SK-N-SH treated with all-trans-retinoic acid at 6 μM for 48 hours (cell line): ENCODE data around the gene HNF4A.

Experiments used
- ATAC-seq: fragments of 200-7000 bp; cut with Tn5 transposase; 3 replicates; pipeline ENCODE4 v1.9.1; 2020; ENCODE audit warnings: mild to moderate bottlenecking, moderate library complexity
- ARNTL ChIP-seq: fragments of 450-650 bp; formaldehyde crosslinking; IDR thresholded peaks from 2 replicates; pipeline ENCODE4 v1.5.0; 2020; ENCODE audit warnings: low read depth, mild to moderate bottlenecking, moderate library complexity, borderline replicate concordance
- BACH2 ChIP-seq: fragments of 250-450 bp; sonication (Bioruptor Pico); IDR thresholded peaks from 2 replicates; pipeline ENCODE4 v1.9.0; 2021; ENCODE audit warnings: mild to moderate bottlenecking, borderline replicate concordance
- CSDC2 ChIP-seq: fragments of 250-450 bp; sonication (Bioruptor Pico); IDR thresholded peaks from 2 replicates; pipeline ENCODE4 v1.5.0; 2020; ENCODE audit warnings: mild to moderate bottlenecking, moderate library complexity
- GLIS3 ChIP-seq: fragments of 250-450 bp; sonication (Bioruptor Pico); IDR thresholded peaks from 2 replicates; pipeline ENCODE4 v1.5.0; 2020; ENCODE audit warnings: mild to moderate bottlenecking, moderate library complexity
- ISL1 ChIP-seq: fragments of 250-450 bp; sonication (Bioruptor Pico); IDR thresholded peaks from 2 replicates; pipeline ENCODE4 v2.1.2; 2022; ENCODE audit warnings: mild to moderate bottlenecking, moderate library complexity
- OSR1 ChIP-seq: fragments of 250-450 bp; sonication (Bioruptor Pico); IDR thresholded peaks from 2 replicates; pipeline ENCODE4 v1.8.0; 2022; ENCODE audit warnings: moderate library complexity, mild to moderate bottlenecking, inconsistent platforms
- PPARA ChIP-seq: fragments of 250-450 bp; sonication (Bioruptor Pico); IDR thresholded peaks from 2 replicates; pipeline ENCODE4 v1.5.0; 2020; ENCODE audit warnings: mild to moderate bottlenecking, borderline replicate concordance
- RARB ChIP-seq: fragments of 250-450 bp; sonication (Bioruptor Pico); IDR thresholded peaks from 2 replicates; pipeline ENCODE4 v1.8.0; 2021; ENCODE audit warnings: mild to moderate bottlenecking, moderate library complexity
- TCF4 ChIP-seq: fragments of 250-450 bp; sonication (Bioruptor Pico); IDR thresholded peaks from 2 replicates; pipeline ENCODE4 v1.8.0; 2021; ENCODE audit warnings: mild to moderate bottlenecking, moderate library complexity, borderline replicate concordance
- TOX ChIP-seq: fragments of 250-450 bp; sonication (Bioruptor Pico); IDR thresholded peaks from 2 replicates; pipeline ENCODE4 v1.8.0; 2021; ENCODE audit warnings: mild to moderate bottlenecking, moderate library complexity, borderline replicate concordance
- ZC3H10 ChIP-seq: fragments of 250-450 bp; sonication (Bioruptor Pico); IDR thresholded peaks from 2 replicates; pipeline ENCODE4 v1.5.1; 2021; ENCODE audit warnings: mild to moderate bottlenecking, moderate library complexity
- ZFP3 ChIP-seq: fragments of 250-450 bp; sonication (Bioruptor Pico); IDR thresholded peaks from 2 replicates; pipeline ENCODE4 v1.5.0; 2020; ENCODE audit warnings: mild to moderate bottlenecking, moderate library complexity
- ZFP30 ChIP-seq: fragments of 450-650 bp; formaldehyde crosslinking; IDR thresholded peaks from 2 replicates; pipeline ENCODE4 v1.5.0; 2022; ENCODE audit warnings: mild to moderate bottlenecking, moderate library complexity
- ZNF565 ChIP-seq: fragments of 450-650 bp; formaldehyde crosslinking; conservative IDR thresholded peaks from 2 replicates; pipeline ENCODE4 v1.5.0; 2020; ENCODE audit warnings: low read depth, mild to moderate bottlenecking, moderate library complexity
- ZNF70 ChIP-seq: fragments of 450-650 bp; formaldehyde crosslinking; IDR thresholded peaks from 2 replicates; pipeline ENCODE4 v1.5.0; 2020; ENCODE audit warnings: mild to moderate bottlenecking, moderate library complexity
- ZNF8 ChIP-seq: fragments of 450-650 bp; formaldehyde crosslinking; IDR thresholded peaks from 2 replicates; pipeline ENCODE4 v1.5.0; 2020; ENCODE audit warnings: mild to moderate bottlenecking, moderate library complexity
- TF ChIP-seq, protein P1 (sequence below): fragments of 250-450 bp; sonication (Bioruptor Pico); IDR thresholded peaks from 2 replicates; pipeline ENCODE4 v1.5.1; 2020; ENCODE audit warnings: low read depth, mild to moderate bottlenecking, moderate library complexity
- TF ChIP-seq, protein P2 (sequence below): fragments of 250-450 bp; sonication (Bioruptor Pico); IDR thresholded peaks from 2 replicates; pipeline ENCODE4 v1.8.0; 2021; ENCODE audit warnings: low read depth, mild to moderate bottlenecking, moderate library complexity, borderline replicate concordance
- TF ChIP-seq, protein P3 (sequence below): fragments of 250-450 bp; sonication (Bioruptor Pico); IDR thresholded peaks from 2 replicates; pipeline ENCODE4 v1.5.0; 2020; ENCODE audit warnings: mild to moderate bottlenecking, moderate library complexity
- TF ChIP-seq, protein P4 (sequence below): fragments of 250-450 bp; sonication (Bioruptor Pico); IDR thresholded peaks from 2 replicates; pipeline ENCODE4 v1.5.1; 2021; ENCODE audit warnings: mild to moderate bottlenecking, moderate library complexity
- TF ChIP-seq, protein P5 (sequence below): fragments of 250-450 bp; sonication (Bioruptor Pico); IDR thresholded peaks from 2 replicates; pipeline ENCODE4 v1.8.0; 2020; ENCODE audit warnings: mild to moderate bottlenecking, moderate library complexity, borderline replicate concordance

Gene HNF4A

DNA sequence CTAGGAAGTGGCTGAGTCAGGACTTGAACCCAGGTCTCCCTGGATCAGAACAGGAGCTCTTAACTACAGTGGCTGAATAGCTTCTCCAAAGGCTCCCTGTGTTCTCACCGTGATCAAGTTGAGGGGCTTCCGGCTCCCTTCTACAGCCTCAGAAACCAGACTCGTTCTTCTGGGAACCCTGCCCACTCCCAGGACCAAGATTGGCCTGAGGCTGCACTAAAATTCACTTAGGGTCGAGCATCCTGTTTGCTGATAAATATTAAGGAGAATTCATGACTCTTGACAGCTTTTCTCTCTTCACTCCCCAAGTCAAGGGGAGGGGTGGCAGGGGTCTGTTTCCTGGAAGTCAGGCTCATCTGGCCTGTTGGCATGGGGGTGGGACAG lies 75.6 kb downstream of the HNF4A start (continued):
- TF ChIP-seq, protein P1, sequence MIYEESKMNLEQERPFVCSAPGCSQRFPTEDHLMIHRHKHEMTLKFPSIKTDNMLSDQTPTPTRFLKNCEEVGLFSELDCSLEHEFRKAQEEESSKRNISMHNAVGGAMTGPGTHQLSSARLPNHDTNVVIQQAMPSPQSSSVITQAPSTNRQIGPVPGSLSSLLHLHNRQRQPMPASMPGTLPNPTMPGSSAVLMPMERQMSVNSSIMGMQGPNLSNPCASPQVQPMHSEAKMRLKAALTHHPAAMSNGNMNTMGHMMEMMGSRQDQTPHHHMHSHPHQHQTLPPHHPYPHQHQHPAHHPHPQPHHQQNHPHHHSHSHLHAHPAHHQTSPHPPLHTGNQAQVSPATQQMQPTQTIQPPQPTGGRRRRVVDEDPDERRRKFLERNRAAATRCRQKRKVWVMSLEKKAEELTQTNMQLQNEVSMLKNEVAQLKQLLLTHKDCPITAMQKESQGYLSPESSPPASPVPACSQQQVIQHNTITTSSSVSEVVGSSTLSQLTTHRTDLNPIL, result no peak

DNA sequence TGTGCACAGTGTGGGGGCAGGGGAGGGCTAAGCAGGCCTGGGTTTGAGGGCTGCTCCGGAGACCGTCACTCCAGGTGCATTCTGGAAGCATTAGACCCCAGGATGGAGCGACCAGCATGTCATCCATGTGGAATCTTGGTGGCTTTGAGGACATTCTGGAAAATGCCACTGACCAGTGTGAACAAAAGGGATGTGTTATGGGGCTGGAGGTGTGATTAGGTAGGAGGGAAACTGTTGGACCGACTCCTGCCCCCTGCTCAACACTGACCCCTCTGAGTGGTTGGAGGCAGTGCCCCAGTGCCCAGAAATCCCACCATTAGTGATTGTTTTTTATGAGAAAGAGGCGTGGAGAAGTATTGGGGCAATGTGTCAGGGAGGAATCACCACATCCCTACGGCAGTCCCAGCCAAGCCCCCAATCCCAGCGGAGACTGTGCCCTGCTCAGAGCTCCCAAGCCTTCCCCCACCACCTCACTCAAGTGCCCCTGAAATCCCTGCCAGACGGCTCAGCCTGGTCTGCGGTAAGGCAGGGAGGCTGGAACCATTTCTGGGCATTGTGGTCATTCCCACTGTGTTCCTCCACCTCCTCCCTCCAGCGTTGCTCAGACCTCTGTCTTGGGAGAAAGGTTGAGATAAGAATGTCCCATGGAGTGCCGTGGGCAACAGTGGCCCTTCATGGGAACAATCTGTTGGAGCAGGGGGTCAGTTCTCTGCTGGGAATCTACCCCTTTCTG lies 76.2 kb downstream of the HNF4A start:
- no peak for ATAC-seq
- no peak for TF ChIP-seq BACH2 (CRISPR knock-in tag)
- TF ChIP-seq, protein P2, sequence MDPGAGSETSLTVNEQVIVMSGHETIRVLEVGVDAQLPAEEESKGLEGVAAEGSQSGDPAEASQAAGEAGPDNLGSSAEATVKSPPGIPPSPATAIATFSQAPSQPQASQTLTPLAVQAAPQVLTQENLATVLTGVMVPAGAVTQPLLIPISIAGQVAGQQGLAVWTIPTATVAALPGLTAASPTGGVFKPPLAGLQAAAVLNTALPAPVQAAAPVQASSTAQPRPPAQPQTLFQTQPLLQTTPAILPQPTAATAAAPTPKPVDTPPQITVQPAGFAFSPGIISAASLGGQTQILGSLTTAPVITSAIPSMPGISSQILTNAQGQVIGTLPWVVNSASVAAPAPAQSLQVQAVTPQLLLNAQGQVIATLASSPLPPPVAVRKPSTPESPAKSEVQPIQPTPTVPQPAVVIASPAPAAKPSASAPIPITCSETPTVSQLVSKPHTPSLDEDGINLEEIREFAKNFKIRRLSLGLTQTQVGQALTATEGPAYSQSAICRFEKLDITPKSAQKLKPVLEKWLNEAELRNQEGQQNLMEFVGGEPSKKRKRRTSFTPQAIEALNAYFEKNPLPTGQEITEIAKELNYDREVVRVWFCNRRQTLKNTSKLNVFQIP, result no peak
- no peak for TF ChIP-seq ZFP30
- TF ChIP-seq ISL1 (CRISPR knock-in tag), result no peak
- TF ChIP-seq, protein P3, sequence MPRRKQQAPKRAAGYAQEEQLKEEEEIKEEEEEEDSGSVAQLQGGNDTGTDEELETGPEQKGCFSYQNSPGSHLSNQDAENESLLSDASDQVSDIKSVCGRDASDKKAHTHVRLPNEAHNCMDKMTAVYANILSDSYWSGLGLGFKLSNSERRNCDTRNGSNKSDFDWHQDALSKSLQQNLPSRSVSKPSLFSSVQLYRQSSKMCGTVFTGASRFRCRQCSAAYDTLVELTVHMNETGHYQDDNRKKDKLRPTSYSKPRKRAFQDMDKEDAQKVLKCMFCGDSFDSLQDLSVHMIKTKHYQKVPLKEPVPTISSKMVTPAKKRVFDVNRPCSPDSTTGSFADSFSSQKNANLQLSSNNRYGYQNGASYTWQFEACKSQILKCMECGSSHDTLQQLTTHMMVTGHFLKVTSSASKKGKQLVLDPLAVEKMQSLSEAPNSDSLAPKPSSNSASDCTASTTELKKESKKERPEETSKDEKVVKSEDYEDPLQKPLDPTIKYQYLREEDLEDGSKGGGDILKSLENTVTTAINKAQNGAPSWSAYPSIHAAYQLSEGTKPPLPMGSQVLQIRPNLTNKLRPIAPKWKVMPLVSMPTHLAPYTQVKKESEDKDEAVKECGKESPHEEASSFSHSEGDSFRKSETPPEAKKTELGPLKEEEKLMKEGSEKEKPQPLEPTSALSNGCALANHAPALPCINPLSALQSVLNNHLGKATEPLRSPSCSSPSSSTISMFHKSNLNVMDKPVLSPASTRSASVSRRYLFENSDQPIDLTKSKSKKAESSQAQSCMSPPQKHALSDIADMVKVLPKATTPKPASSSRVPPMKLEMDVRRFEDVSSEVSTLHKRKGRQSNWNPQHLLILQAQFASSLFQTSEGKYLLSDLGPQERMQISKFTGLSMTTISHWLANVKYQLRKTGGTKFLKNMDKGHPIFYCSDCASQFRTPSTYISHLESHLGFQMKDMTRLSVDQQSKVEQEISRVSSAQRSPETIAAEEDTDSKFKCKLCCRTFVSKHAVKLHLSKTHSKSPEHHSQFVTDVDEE (CRISPR knock-in tag), result no peak
- TF ChIP-seq ARNTL (CRISPR knock-in tag), result no peak
- no peak for TF ChIP-seq ZNF565
- no peak for TF ChIP-seq ZFP3 (CRISPR knock-in tag)
- no peak for TF ChIP-seq TOX (CRISPR knock-in tag)
- no peak for TF ChIP-seq ZC3H10 (CRISPR knock-in tag)
- no peak for TF ChIP-seq GLIS3 (CRISPR knock-in tag)
- TF ChIP-seq, protein P4, sequence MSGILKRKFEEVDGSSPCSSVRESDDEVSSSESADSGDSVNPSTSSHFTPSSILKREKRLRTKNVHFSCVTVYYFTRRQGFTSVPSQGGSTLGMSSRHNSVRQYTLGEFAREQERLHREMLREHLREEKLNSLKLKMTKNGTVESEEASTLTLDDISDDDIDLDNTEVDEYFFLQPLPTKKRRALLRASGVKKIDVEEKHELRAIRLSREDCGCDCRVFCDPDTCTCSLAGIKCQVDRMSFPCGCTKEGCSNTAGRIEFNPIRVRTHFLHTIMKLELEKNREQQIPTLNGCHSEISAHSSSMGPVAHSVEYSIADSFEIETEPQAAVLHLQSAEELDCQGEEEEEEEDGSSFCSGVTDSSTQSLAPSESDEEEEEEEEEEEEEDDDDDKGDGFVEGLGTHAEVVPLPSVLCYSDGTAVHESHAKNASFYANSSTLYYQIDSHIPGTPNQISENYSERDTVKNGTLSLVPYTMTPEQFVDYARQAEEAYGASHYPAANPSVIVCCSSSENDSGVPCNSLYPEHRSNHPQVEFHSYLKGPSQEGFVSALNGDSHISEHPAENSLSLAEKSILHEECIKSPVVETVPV (CRISPR knock-in tag), result no peak
- TF ChIP-seq PPARA (CRISPR knock-in tag), result no peak
- no peak for TF ChIP-seq OSR1
- TF ChIP-seq, protein P1, result no peak

DNA sequence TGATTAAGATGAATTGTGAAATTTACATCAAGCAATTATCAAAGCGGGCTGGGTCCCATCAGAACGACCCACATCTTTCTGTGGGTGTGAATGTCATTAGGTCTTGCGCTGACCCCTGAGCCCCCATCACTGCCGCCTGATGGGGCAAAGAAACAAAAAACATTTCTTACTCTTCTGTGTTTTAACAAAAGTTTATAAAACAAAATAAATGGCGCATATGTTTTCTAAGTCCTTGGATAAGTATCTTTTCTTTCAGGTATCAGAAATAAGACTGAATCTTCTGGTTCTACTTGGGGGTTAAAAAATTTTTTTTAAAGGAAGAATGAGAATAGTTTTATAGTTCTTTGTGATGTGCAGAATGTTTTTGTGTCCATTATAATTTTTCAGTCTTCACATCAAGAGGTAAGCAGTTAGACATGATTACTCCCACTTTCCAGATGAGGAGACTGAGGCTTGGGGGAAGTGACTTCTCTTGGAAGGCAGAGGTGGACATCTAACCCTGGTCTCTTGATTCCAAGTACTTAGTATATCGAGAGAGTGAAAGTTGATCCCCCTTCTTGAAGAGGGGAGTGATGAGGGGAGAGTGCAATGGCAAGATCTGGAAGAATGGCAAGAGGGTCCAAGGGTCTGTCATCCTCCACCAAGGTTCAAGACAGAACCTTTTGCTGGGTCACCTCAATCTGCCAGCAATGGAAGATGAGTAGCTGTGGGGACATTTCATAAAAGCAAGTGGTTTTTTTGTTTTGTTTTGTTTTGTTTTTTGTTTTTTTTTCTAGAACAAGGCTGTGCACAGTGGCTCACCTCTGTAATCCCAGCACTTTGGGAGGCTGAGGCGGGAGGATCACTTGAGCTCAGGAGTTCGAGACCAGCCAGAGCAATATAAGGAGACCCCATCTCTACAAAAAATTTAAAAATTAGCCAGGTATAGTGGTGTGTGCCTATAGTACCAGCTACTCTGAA lies 77.4 kb downstream of the HNF4A start:
- no peak for ATAC-seq
- TF ChIP-seq ZNF8 (no peak), OSR1 (no peak), RARB (CRISPR knock-in tag) (no peak), PPARA (CRISPR knock-in tag) (no peak), TCF4 (CRISPR knock-in tag) (no peak), ZNF70 (CRISPR knock-in tag) (no peak), ZC3H10 (CRISPR knock-in tag) (no peak), CSDC2 (no peak), ZFP3 (CRISPR knock-in tag) (no peak), ISL1 (CRISPR knock-in tag) (no peak)
- TF ChIP-seq, protein P1, result no peak
- TF ChIP-seq, protein P5, sequence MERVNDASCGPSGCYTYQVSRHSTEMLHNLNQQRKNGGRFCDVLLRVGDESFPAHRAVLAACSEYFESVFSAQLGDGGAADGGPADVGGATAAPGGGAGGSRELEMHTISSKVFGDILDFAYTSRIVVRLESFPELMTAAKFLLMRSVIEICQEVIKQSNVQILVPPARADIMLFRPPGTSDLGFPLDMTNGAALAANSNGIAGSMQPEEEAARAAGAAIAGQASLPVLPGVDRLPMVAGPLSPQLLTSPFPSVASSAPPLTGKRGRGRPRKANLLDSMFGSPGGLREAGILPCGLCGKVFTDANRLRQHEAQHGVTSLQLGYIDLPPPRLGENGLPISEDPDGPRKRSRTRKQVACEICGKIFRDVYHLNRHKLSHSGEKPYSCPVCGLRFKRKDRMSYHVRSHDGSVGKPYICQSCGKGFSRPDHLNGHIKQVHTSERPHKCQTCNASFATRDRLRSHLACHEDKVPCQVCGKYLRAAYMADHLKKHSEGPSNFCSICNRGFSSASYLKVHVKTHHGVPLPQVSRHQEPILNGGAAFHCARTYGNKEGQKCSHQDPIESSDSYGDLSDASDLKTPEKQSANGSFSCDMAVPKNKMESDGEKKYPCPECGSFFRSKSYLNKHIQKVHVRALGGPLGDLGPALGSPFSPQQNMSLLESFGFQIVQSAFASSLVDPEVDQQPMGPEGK (CRISPR knock-in tag), result no peak
